Esophagus muscularis mucosa (tissue), 3 donors: ENCODE data around the gene PLA2G12A.

Source experiments
- CTCF ChIP-seq, 3 experiments: fragments of 200-600 bp in 2 of 3; fragments of 450-650 bp in 1 of 3; sonication (generic) in 2 of 3; IDR thresholded peaks; one replicate each; pipeline ENCODE4 v1.5.1; 2017 to 2019; ENCODE audit warnings: antibody characterized with exemption in 3 of 3, mild to moderate bottlenecking in 2 of 3, moderate library complexity in 1 of 3
- POLR2A ChIP-seq: fragments of 450-650 bp; IDR thresholded peaks from one replicate; pipeline ENCODE4 v1.6.1; 2017; ENCODE audit warnings: antibody characterized with exemption, moderate library complexity, mild to moderate bottlenecking, low read depth

GRCh38 chr4:109691411-109691920, 38.4 kb downstream of the PLA2G12A start:
- TF ChIP-seq POLR2A (no peak), CTCF (IDR thresholded peaks at IDR 0.05) (no peak)
